Endothelial cell of umbilical vein (primary cell): ENCODE results near the gene REEP1. TPM values are rescaled to one million over a fixed set of nuclear protein-coding genes. Genes with fewer than 3 reads are reported as not detected.

Experiments
- BruUV-seq: library from RNA; stranded (reverse); fragments of 400-500 nt; replicated peaks from 2 replicates; lab custom pipeline; 2021; lab: Mats Ljungman, UMichigan
- CTCF ChIA-PET: fragments of 300-600, 350-600 bp; sonication (Branson Sonifier 250); formaldehyde crosslinking; loops from one replicate; lab custom pipeline; 2021; ENCODE audit warnings: antibody characterized with exemption, inconsistent platforms; lab: Charles Lee
- POLR2A ChIA-PET: fragments of 300-600, 350-600 bp; sonication (Branson Sonifier 250); formaldehyde crosslinking; loops from one replicate; lab custom pipeline; 2021; ENCODE audit warnings: antibody characterized with exemption, inconsistent platforms; lab: Charles Lee
- DNase-seq: peaks from one replicate; pipeline ENCODE4 v3.0.0-alpha.2; 2011; ENCODE audit warnings: low read depth, low spot score
- FAIRE-seq: peaks from 2 replicates; lab custom pipeline; 2011; peaks lifted over from hg19 to GRCh38; lab: Jason Lieb, UNC
- H2AFZ ChIP-seq: 2 replicates; pipeline ENCODE4 v1.6.0; 2012; ENCODE audit warnings: low read depth, low read length, control low read depth, inconsistent platforms
- H3K27ac ChIP-seq: 2 replicates; pipeline ENCODE4 v1.5.1; 2011; ENCODE audit warnings: low read depth, mild to moderate bottlenecking, control low read depth, low read length, moderate library complexity; ENCODE audit not compliant: insufficient read depth
- H3K27me3 ChIP-seq, 2 experiments: 2 replicates each; pipeline versions ENCODE4 v1.6.0 to v1.6.1; 2011; ENCODE audit warnings: low read length in 2 of 2, mixed read lengths in 1 of 2; ENCODE audit not compliant: control insufficient read depth in 2 of 2, insufficient read depth in 2 of 2
- H3K36me3 ChIP-seq, 2 experiments: 2 replicates in 1 of 2; 3 replicates in 1 of 2; pipeline ENCODE4 v1.5.1; 2011; ENCODE audit warnings: low read length in 2 of 2, mild to moderate bottlenecking in 1 of 2, moderate library complexity in 1 of 2; ENCODE audit not compliant: control insufficient read depth in 2 of 2, insufficient read depth in 2 of 2; ENCODE audit errors: extremely low read depth in 1 of 2
- H3K4me1 ChIP-seq: 3 replicates; pipeline ENCODE4 v1.5.1; 2011; ENCODE audit warnings: mild to moderate bottlenecking, low read length; ENCODE audit not compliant: control insufficient read depth, insufficient read depth; ENCODE audit errors: extremely low read depth
- H3K4me2 ChIP-seq: 2 replicates; pipeline ENCODE4 v1.6.1; 2011; ENCODE audit warnings: low read length, control low read depth, mixed read lengths; ENCODE audit not compliant: insufficient read depth
- H3K4me3 ChIP-seq, 3 experiments: fragments of 200-600 bp in 1 of 3; sonication (generic), shearing (Covaris generic) in 1 of 3; replicated peaks in 1 of 3; 2 replicates each; pipeline ENCODE4 v1.5.1; 2011 to 2016; ENCODE audit warnings: control low read depth in 3 of 3, low read length in 3 of 3, mild to moderate bottlenecking in 2 of 3, inconsistent platforms in 1 of 3, low read depth in 1 of 3, moderate library complexity in 1 of 3; ENCODE audit not compliant: insufficient read depth in 1 of 3
- H3K79me2 ChIP-seq: 2 replicates; pipeline ENCODE4 v1.6.0; 2012; ENCODE audit warnings: low read length, inconsistent platforms; ENCODE audit not compliant: control insufficient read depth, insufficient read depth
- H3K9ac ChIP-seq: replicated peaks from 2 replicates; pipeline ENCODE3; 2011; ENCODE audit warnings: low read length, control low read depth; ENCODE audit not compliant: insufficient read depth; ENCODE audit errors: extremely low read depth
- H3K9me1 ChIP-seq: replicated peaks from 3 replicates; pipeline ENCODE4 v1.6.0; 2011; ENCODE audit warnings: mild to moderate bottlenecking, low read length; ENCODE audit not compliant: control insufficient read depth, insufficient read depth; ENCODE audit errors: extremely low read depth
- H3K9me3 ChIP-seq: replicated peaks from 2 replicates; pipeline ENCODE4 v1.5.1; 2012; ENCODE audit warnings: low read length, inconsistent platforms; ENCODE audit not compliant: control insufficient read depth, insufficient read depth
- H4K20me1 ChIP-seq: replicated peaks from 2 replicates; pipeline ENCODE3; 2011; ENCODE audit warnings: mild to moderate bottlenecking, low read length; ENCODE audit not compliant: control insufficient read depth, insufficient read depth; ENCODE audit errors: extremely low read depth
- EZH2 ChIP-seq: IDR thresholded peaks from 2 replicates; pipeline ENCODE4 v1.6.1; 2012; ENCODE audit warnings: borderline replicate concordance, low read depth, mild to moderate bottlenecking, moderate library complexity, low read length, inconsistent platforms; ENCODE audit not compliant: severe bottlenecking
- FOS ChIP-seq: IDR thresholded peaks from 2 replicates; pipeline ENCODE4 v1.6.1; 2011; ENCODE audit warnings: mild to moderate bottlenecking, low read length, moderate library complexity, borderline replicate concordance; ENCODE audit not compliant: insufficient read depth
- GATA2 ChIP-seq: IDR thresholded peaks from 2 replicates; pipeline ENCODE4 v1.7.0; 2011; ENCODE audit warnings: low read depth, mild to moderate bottlenecking, moderate library complexity, mixed read lengths, low read length; ENCODE audit not compliant: insufficient read length, insufficient read depth
- JUN ChIP-seq: IDR thresholded peaks from 2 replicates; pipeline ENCODE4 v1.6.1; 2011; ENCODE audit warnings: borderline replicate concordance, low read depth; ENCODE audit not compliant: insufficient read length, insufficient read depth
- MYC ChIP-seq: IDR thresholded peaks from one replicate; pipeline ENCODE4 v1.6.1; 2011; ENCODE audit warnings: mild to moderate bottlenecking, low read depth, low read length
- POLR2A ChIP-seq: IDR thresholded peaks from 2 replicates; pipeline ENCODE4 v1.6.1; 2012; ENCODE audit warnings: low read depth, mild to moderate bottlenecking, control low read depth, low read length
- POLR2AphosphoS5 ChIP-seq: IDR thresholded peaks from 2 replicates; pipeline ENCODE4 v1.6.1; 2012; ENCODE audit warnings: low read depth, mild to moderate bottlenecking, control low read depth, low read length, moderate library complexity; ENCODE audit not compliant: insufficient read depth
- dilution Hi-C: fragments of 300-500 bp; cut with MboI; formaldehyde crosslinking; loops from one replicate; pipeline ENCODE4 v1.15.0; 2019; ENCODE audit warnings: low sequenced_read_pairs; ENCODE audit not compliant: extremely low pct_ligation_motif_present
- intact Hi-C: fragments of 100-400 bp; cut with micrococcal nuclease; formaldehyde crosslinking; loops from one replicate; pipeline ENCODE4 v1.10.0; 2022
- polyA plus RNA-seq, 4 experiments: library from polyadenylated mRNA; depleted of rRNA in 3 of 4; stranded (reverse) in 3 of 4; unstranded in 1 of 4; fragments of >200 nt; gene quantifications; 2 replicates each; pipeline versions ENCODE4 v1.2.1 to v1.2.3, GENCODE V29; 2011 to 2012; ENCODE audit warnings: missing spikeins in 1 of 4
- total RNA-seq: library from RNA; stranded (reverse); gene quantifications from 2 replicates; pipeline ENCODE4 v1.2.3, GENCODE V29; 2021
- TF ChIP-seq, protein P1 (sequence below), 2 donors: IDR thresholded peaks; 1 replicate in 1 of 2; 2 replicates in 1 of 2; pipeline ENCODE4 v1.5.1; 2011; ENCODE audit warnings: low read length in 2 of 2, mild to moderate bottlenecking in 2 of 2, moderate library complexity in 2 of 2, control low read depth in 1 of 2, inconsistent platforms in 1 of 2, low read depth in 1 of 2; ENCODE audit not compliant: insufficient read depth in 1 of 2; ENCODE audit errors: extremely low read depth in 1 of 2
- TF ChIP-seq, protein P2 (sequence below): IDR thresholded peaks from 2 replicates; pipeline ENCODE4 v1.6.1; 2011; ENCODE audit not compliant: insufficient read depth, insufficient read length

The REEP1 gene
- total and polyA plus RNA-seq, 2 donors (not counting 3 experiments of a cell fraction or from before 2014, with no cell fraction given), result 0.11 to 0.53 TPM

DNA sequence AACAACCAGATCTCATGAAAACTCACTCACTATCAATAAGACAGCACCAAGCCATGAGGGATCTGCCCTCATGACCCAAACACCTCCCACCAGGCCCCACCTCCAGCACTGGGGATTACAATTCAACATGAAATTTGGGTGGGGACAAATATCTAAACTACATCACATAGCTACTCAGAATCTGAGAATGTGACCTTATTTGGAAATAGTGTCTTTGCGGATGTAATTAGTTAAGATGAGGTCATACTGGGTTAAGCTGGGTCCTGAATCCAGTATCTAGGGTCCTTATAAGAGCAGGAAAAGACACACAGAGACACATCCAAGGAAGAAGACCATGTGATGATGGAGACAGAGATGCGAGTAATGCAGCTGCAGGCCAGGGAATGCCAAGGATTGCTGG, 27.5 kb upstream of the REEP1 start:
- Histone ChIP-seq H3K4me1 (peaks cover 3% of the 10 kb centered on the region), H3K9ac (no peak overlapping the region), H3K9me1 (no peaks in the 10 kb centered on the region), H3K27me3 (peaks cover 0 to 2% of the 10 kb centered on the region in 2 experiments), H2AFZ (no peak overlapping the region), H3K4me3 (no peak overlapping the region), H3K9me3 (no peaks in the 10 kb centered on the region), H3K27ac (no peak overlapping the region), H3K79me2 (no peaks in the 10 kb centered on the region), H4K20me1 (no peaks in the 10 kb centered on the region), H3K36me3 (no peaks in the 10 kb centered on the region), H3K4me2 (no peak overlapping the region)
- dilution Hi-C loops (no loop called here), intact Hi-C loops (loop anchor here (5.0 kb wide), 1 partner anchor 68 kb away; no protein-coding TSS in a partner anchor)
- CTCF ChIA-PET, result interaction anchor here (1.7 to 1.8 kb wide), 2 partner anchors 139 to 144 kb away, joined by 6 to 7 read pairs; no protein-coding TSS in a partner anchor
- DNase-seq, result no peak
- FAIRE-seq, result no peak
- POLR2A ChIA-PET, result no interaction called here
- TF ChIP-seq, protein P1, sequence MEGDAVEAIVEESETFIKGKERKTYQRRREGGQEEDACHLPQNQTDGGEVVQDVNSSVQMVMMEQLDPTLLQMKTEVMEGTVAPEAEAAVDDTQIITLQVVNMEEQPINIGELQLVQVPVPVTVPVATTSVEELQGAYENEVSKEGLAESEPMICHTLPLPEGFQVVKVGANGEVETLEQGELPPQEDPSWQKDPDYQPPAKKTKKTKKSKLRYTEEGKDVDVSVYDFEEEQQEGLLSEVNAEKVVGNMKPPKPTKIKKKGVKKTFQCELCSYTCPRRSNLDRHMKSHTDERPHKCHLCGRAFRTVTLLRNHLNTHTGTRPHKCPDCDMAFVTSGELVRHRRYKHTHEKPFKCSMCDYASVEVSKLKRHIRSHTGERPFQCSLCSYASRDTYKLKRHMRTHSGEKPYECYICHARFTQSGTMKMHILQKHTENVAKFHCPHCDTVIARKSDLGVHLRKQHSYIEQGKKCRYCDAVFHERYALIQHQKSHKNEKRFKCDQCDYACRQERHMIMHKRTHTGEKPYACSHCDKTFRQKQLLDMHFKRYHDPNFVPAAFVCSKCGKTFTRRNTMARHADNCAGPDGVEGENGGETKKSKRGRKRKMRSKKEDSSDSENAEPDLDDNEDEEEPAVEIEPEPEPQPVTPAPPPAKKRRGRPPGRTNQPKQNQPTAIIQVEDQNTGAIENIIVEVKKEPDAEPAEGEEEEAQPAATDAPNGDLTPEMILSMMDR (IDR thresholded peaks at IDR 0.05; ENCODE audit: extremely low read depth in 1 of 2, insufficient read depth in 1 of 2, low read depth in 1 of 2, low read length in 2 of 2), result no peak
- TF ChIP-seq POLR2AphosphoS5, result no peak
- TF ChIP-seq, protein P2, sequence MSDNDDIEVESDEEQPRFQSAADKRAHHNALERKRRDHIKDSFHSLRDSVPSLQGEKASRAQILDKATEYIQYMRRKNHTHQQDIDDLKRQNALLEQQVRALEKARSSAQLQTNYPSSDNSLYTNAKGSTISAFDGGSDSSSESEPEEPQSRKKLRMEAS, result no peak
- TF ChIP-seq GATA2, result no peak
- TF ChIP-seq MYC, result no peak
- TF ChIP-seq EZH2, result no peak
- TF ChIP-seq JUN, result no peak
- no peak for TF ChIP-seq POLR2A
- no peak for TF ChIP-seq FOS
- BruUV-seq, result no TSS peak
